Natural killer cell (primary cell): ENCODE results near the gene DUS1L. TPM values are rescaled to one million over a fixed set of nuclear protein-coding genes. Genes with fewer than 3 reads are reported as not detected.
A peak's percentile ranks its signal among the peaks of the same experiment; 100 is the strongest.

Experiments used
- ATAC-seq, 3 donors: fragments of 150-1000 bp in 2 of 3; fragments of 200-7000 bp in 1 of 3; cut with Tn5 transposase; 1 replicate in 1 of 3; 2 replicates in 2 of 3; pipeline ENCODE4 v1.10.0; 2021; ENCODE audit warnings: mild to moderate bottlenecking in 2 of 3, moderate library complexity in 2 of 3
- DNase-seq, 2 donors: peaks; one replicate each; pipeline versions ENCODE4 v3.0.0 to v3.0.0-alpha.2; 2013 to 2021; ENCODE audit warnings: mixed read lengths in 1 of 2
- H3K27ac ChIP-seq: one replicate; pipeline ENCODE4 v1.5.1; 2013; ENCODE audit warnings: mild to moderate bottlenecking, low read length
- H3K27me3 ChIP-seq: one replicate; pipeline ENCODE4 v1.6.1; 2013; ENCODE audit warnings: low read length; ENCODE audit not compliant: control insufficient read depth, insufficient read depth
- H3K36me3 ChIP-seq: one replicate; pipeline ENCODE4 v1.6.1; 2013; ENCODE audit warnings: low read length; ENCODE audit not compliant: control insufficient read depth, insufficient read depth
- H3K4me1 ChIP-seq: one replicate; pipeline ENCODE4 v1.6.1; 2013; ENCODE audit warnings: low read length; ENCODE audit not compliant: control insufficient read depth, insufficient read depth
- H3K4me3 ChIP-seq: one replicate; pipeline ENCODE4 v1.5.1; 2013; ENCODE audit warnings: low read length
- H3K9me3 ChIP-seq: one replicate; pipeline ENCODE4 v1.6.1; 2013; ENCODE audit warnings: low read length; ENCODE audit not compliant: control insufficient read depth, insufficient read depth
- H3K27ac Mint-ChIP-seq, 2 donors: one replicate each; pipeline ENCODE4 v1.8.0; 2022; ENCODE audit warnings: mild to moderate bottlenecking in 2 of 2, mixed read lengths in 2 of 2, moderate library complexity in 1 of 2
- H3K27me3 Mint-ChIP-seq, 2 donors: one replicate each; pipeline ENCODE4 v1.8.0; 2022; ENCODE audit warnings: low read depth in 2 of 2, mixed read lengths in 2 of 2
- H3K36me3 Mint-ChIP-seq: one replicate; pipeline ENCODE4 v1.8.0; 2022; ENCODE audit warnings: mixed read lengths
- H3K4me1 Mint-ChIP-seq, 2 donors: one replicate each; pipeline ENCODE4 v1.8.0; 2022; ENCODE audit warnings: mixed read lengths in 2 of 2
- H3K4me3 Mint-ChIP-seq: one replicate; pipeline ENCODE4 v1.8.0; 2022; ENCODE audit warnings: mild to moderate bottlenecking, moderate library complexity, mixed read lengths
- H3K9me3 Mint-ChIP-seq, 2 donors: one replicate each; pipeline ENCODE4 v1.8.0; 2022; ENCODE audit warnings: mixed read lengths in 2 of 2
- CTCF ChIP-seq: fragments of 200-600 bp; IDR thresholded peaks from one replicate; pipeline ENCODE4 v1.8.0; 2022; ENCODE audit warnings: antibody characterized with exemption
- WGBS: methylation state at CpG from one replicate; pipeline ENCODE4 v1.1.7; 2013; ENCODE audit warnings: missing lambda C conversion rate; ENCODE audit not compliant: insufficient coverage; 5-methylcytosine and 5-hydroxymethylcytosine counted together
- intact Hi-C: fragments of 100-400 bp; cut with micrococcal nuclease; formaldehyde crosslinking; loops from one replicate; pipeline ENCODE4 v1.14.2; 2022
- total RNA-seq, 4 donors: library from RNA; stranded (reverse); fragments of 120-200 nt in 1 of 4; gene quantifications; one replicate each; pipeline versions ENCODE4 v1.2.3 to v1.2.4, GENCODE V29; 2013 to 2022

The DUS1L gene
- total RNA-seq, 3 donors from 2014 or later (not counting 1 experiment from before 2014, with no cell fraction given), result 122 to 144 (median 136) TPM

GRCh38 chr17:82053130-82053529 is 12.5 kb downstream of the DUS1L start:
- intact Hi-C loops, result no loop called here
- no peak overlapping the region for H3K4me3 ChIP-seq
- peak overlapping the region; percentile 69 for H3K4me3 Mint-ChIP-seq
- peaks cover 0 to 16% of the 10 kb centered on the region in 2 donors for H3K4me1 Mint-ChIP-seq
- no peaks in the 10 kb centered on the region for H3K36me3 Mint-ChIP-seq
- DNase-seq (no peak), ATAC-seq (no peak)
- H3K27ac Mint-ChIP-seq, result no peak overlapping the region
- no peaks in the 10 kb centered on the region for H3K9me3 Mint-ChIP-seq
- no peaks in the 10 kb centered on the region for H3K27me3 Mint-ChIP-seq
- no peak for TF ChIP-seq CTCF
- H3K27ac ChIP-seq, result no peak overlapping the region
- 92% methylated on average over 19 of the region's 19 CpGs for WGBS
- peaks cover 30% of the 10 kb centered on the region for H3K4me1 ChIP-seq
- peaks cover 34% of the 10 kb centered on the region for H3K36me3 ChIP-seq
- no peaks in the 10 kb centered on the region for H3K9me3 ChIP-seq
- H3K27me3 ChIP-seq, result no peaks in the 10 kb centered on the region

DNA sequence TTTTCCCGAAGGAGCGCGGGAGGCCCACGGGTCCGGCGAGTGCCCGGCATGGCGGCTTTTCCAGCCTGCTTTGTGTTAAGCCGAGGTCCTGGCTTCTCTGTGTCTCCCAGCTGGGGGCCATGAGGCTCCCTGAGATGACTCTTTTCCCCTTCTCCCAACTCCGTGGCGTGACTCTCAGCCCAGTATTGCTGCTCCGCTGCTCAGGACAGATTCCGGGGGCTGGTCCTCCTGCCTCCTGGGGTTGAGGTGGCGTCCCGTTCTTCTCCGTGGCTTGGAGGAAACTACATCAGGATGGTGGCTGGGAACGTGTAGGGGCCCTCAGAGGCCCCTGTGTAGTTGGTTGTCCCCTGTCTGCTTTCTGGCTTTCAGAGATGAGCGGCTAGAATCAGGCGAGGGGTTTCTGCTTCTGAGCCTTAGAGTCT is 13.0 kb downstream of the DUS1L start:
- Histone ChIP-seq H3K27ac (no peak overlapping the region), H3K36me3 (peaks cover 34% of the 10 kb centered on the region), H3K27me3 (no peaks in the 10 kb centered on the region), H3K4me3 (peak overlapping the region; percentile 77), H3K9me3 (no peaks in the 10 kb centered on the region), H3K4me1 (peaks cover 30% of the 10 kb centered on the region)
- peak overlapping the region; percentile 65 for H3K4me3 Mint-ChIP-seq
- DNase-seq (no peak), ATAC-seq (no peak)
- peaks cover 0 to 16% of the 10 kb centered on the region in 2 donors for H3K4me1 Mint-ChIP-seq
- TF ChIP-seq CTCF, result no peak
- WGBS, result 45% methylated on average over 19 of the region's 19 CpGs
- no peaks in the 10 kb centered on the region for H3K27me3 Mint-ChIP-seq
- intact Hi-C loops, result no loop called here
- H3K9me3 Mint-ChIP-seq, result no peaks in the 10 kb centered on the region
- peak overlapping the region in 1 of 2 donors; percentile 31 for H3K27ac Mint-ChIP-seq
- H3K36me3 Mint-ChIP-seq, result no peaks in the 10 kb centered on the region

DNA sequence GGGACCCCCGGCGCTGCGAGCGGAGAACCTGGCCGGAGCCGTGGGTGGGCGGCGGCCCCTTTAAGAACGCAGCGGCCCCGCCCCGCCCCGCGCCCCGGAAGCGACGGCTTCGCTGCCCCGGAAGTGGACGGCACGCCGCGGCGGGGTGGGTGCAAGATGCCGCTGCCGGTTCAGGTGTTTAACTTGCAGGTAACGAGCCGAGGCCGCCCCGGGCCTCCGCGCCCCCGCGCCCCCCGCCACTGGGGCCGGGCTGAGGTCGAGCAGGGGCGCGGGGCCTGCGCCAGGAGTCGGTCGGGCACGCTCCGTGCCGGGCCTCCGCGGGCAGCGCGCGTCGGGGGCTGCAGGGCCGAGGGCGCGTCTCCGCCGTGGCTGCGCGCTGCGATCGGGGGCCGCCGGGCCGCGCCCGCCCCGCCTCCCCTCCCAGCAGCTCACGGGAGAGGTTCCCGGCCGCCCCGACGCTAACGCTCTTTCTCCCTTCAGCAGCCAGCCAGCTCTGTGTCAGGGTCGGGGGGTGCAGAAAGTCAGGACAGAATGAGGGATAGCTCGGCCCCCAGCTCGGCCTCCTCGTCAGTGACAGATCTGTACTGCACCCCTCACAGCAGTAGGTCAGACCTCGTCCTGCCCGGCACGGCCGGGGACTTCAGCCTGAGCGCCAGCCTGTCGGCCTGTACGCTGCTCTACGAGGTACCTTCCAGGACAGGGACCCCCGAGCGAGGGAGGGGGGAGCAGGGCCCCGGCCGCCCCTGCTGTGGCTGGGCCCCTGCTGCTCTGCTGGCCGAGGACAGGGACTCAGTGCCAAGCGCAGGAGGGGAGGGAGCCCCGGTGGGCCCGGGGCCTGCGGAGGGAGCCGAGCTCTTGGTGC is 13.6 kb downstream of the DUS1L start, which contains the start of the genes GPS1 and RFNG:
TSS of gene GPS1 (plus strand) at position 123 of the 862 bp plus-strand sequence. CDS start at position 157, 34 bp downstream.
TSS of gene RFNG (minus strand) at position 36 of the 862 bp plus-strand sequence. CDS start 45 bp downstream, outside the sequence.
- Mint-ChIP-seq H3K27me3 (no peaks in the 10 kb centered on the region), H3K4me1 (peaks cover 0 to 16% of the 10 kb centered on the region in 2 donors), H3K36me3 (no peaks in the 10 kb centered on the region), H3K9me3 (no peaks in the 10 kb centered on the region), H3K4me3 (peak within 1 kb of the TSS; percentile 87), H3K27ac (peak within 1 kb of the TSS in 1 of 2 donors; percentile 71)
- intact Hi-C loops, result loop anchor here (1.0 kb wide), 1 partner anchor 15 kb away; the partner anchor contains the start of gene DCXR
- no peak for TF ChIP-seq CTCF
- WGBS, result under 1% methylated on average over 94 of the region's 94 CpGs
- H3K9me3 ChIP-seq, result no peaks in the 10 kb centered on the region
- no peaks in the 10 kb centered on the region for H3K27me3 ChIP-seq
- H3K27ac ChIP-seq, result no peak within 1 kb of the TSS
- H3K4me1 ChIP-seq, result peaks cover 30% of the 10 kb centered on the region
- DNase-seq, result peak; percentile 73 to 86
- peak within 1 kb of the TSS; percentile 77 for H3K4me3 ChIP-seq
- H3K36me3 ChIP-seq, result peaks cover 29% of the 10 kb centered on the region
- ATAC-seq, result peak; percentile 86 to 97 (median 95)
